HepG2 (cell line): Measurements from ENCODE around the gene BCAN. TPM values are rescaled to one million over a fixed set of nuclear protein-coding genes. Genes with fewer than 3 reads are reported as not detected.

Source experiments
- CBFB ChIP-seq: sonication (generic); formaldehyde crosslinking; IDR thresholded peaks from 2 replicates; pipeline ENCODE4 v1.4.0; 2020; ENCODE audit warnings: missing genetic modification reagents
- CBX5 ChIP-seq: sonication (generic); formaldehyde crosslinking; IDR thresholded peaks from 2 replicates; pipeline ENCODE4 v1.4.0; 2020; ENCODE audit warnings: missing genetic modification reagents, borderline replicate concordance
- FOXA1 ChIP-seq, 2 experiments: fragments of 450-650 bp in 1 of 2; sonication (generic) in 1 of 2; formaldehyde crosslinking in 1 of 2; IDR thresholded peaks; 2 replicates each; pipeline versions ENCODE4 v1.4.0 to v1.6.1; 2016 to 2020; ENCODE audit warnings: missing genetic modification reagents in 1 of 2
- GPBP1L1 ChIP-seq: sonication (generic); formaldehyde crosslinking; IDR thresholded peaks from 2 replicates; pipeline ENCODE4 v1.5.0; 2020; ENCODE audit warnings: mild to moderate bottlenecking, missing genetic modification reagents
- HDAC2 ChIP-seq: sonication (generic); formaldehyde crosslinking; IDR thresholded peaks from 2 replicates; pipeline ENCODE4 v1.4.0; 2020; ENCODE audit warnings: missing genetic modification reagents
- HMGA1 ChIP-seq: sonication (generic); formaldehyde crosslinking; conservative IDR thresholded peaks from 2 replicates; pipeline ENCODE4 v1.4.0; 2020; ENCODE audit warnings: missing genetic modification reagents
- HOXA7 ChIP-seq: sonication (generic); formaldehyde crosslinking; IDR thresholded peaks from 2 replicates; pipeline ENCODE4 v1.8.1; 2022; ENCODE audit warnings: mild to moderate bottlenecking, missing genetic modification reagents, moderate library complexity
- KLF6 ChIP-seq: IDR thresholded peaks from 2 replicates; pipeline ENCODE4 v1.8.0; 2016; ENCODE audit warnings: missing biosample characterization, missing genetic modification reagents
- NCOR1 ChIP-seq: fragments of 200-600 bp; sonication (generic); IDR thresholded peaks from 2 replicates; pipeline ENCODE4 v1.7.0; 2017; ENCODE audit warnings: antibody characterized with exemption, low read length, borderline replicate concordance
- NR1H2 ChIP-seq: sonication (generic); formaldehyde crosslinking; IDR thresholded peaks from 2 replicates; pipeline ENCODE4 v1.8.1; 2022; ENCODE audit warnings: low read depth, missing genetic modification reagents, borderline replicate concordance
- RARG ChIP-seq: sonication (generic); formaldehyde crosslinking; IDR thresholded peaks from 2 replicates; pipeline ENCODE4 v1.4.0; 2020; ENCODE audit warnings: low read depth, mild to moderate bottlenecking, missing genetic modification reagents
- SIX1 ChIP-seq: sonication (generic); formaldehyde crosslinking; IDR thresholded peaks from 2 replicates; pipeline ENCODE4 v1.4.0; 2020; ENCODE audit warnings: missing genetic modification reagents, borderline replicate concordance
- SYNCRIP ChIP-seq: fragments of 200-400 bp; formaldehyde crosslinking; IDR thresholded peaks from 2 replicates; pipeline ENCODE4 v1.6.1; 2018; ENCODE audit warnings: mild to moderate bottlenecking, low read depth, low read length; ENCODE audit not compliant: insufficient read depth
- TRIM24 ChIP-seq: sonication (generic); formaldehyde crosslinking; IDR thresholded peaks from 2 replicates; pipeline ENCODE4 v1.8.0; 2022; ENCODE audit warnings: mild to moderate bottlenecking, missing genetic modification reagents
- ZKSCAN1 ChIP-seq: fragments of 150-350 bp; IDR thresholded peaks from 2 replicates; pipeline ENCODE4 v1.6.1; 2014; ENCODE audit warnings: low read length
- ZNF121 ChIP-seq: sonication (generic); formaldehyde crosslinking; IDR thresholded peaks from 2 replicates; pipeline ENCODE4 v1.5.0; 2020; ENCODE audit warnings: mild to moderate bottlenecking, missing genetic modification reagents
- ZNF33B ChIP-seq: sonication (generic); formaldehyde crosslinking; IDR thresholded peaks from 2 replicates; pipeline ENCODE4 v1.5.1; 2020; ENCODE audit warnings: mild to moderate bottlenecking, missing genetic modification reagents
- ZNF362 ChIP-seq: sonication (generic); formaldehyde crosslinking; IDR thresholded peaks from 2 replicates; pipeline ENCODE4 v1.4.0; 2020; ENCODE audit warnings: missing genetic modification reagents, mild to moderate bottlenecking, borderline replicate concordance
- ZNF543 ChIP-seq: sonication (generic); formaldehyde crosslinking; IDR thresholded peaks from 2 replicates; pipeline ENCODE4 v1.4.0; 2020; ENCODE audit warnings: mild to moderate bottlenecking, missing genetic modification reagents
- ZNF614 ChIP-seq: IDR thresholded peaks from 2 replicates; pipeline ENCODE4 v1.6.1; 2018; ENCODE audit warnings: missing biosample characterization, missing genetic modification reagents, inconsistent platforms, borderline replicate concordance
- ZNF83 ChIP-seq: sonication (generic); formaldehyde crosslinking; IDR thresholded peaks from 2 replicates; pipeline ENCODE4 v1.4.0; 2020; ENCODE audit warnings: missing genetic modification reagents, mild to moderate bottlenecking, borderline replicate concordance
- polyA plus RNA-seq, 8 experiments: library from polyadenylated mRNA; depleted of rRNA in 3 of 8; stranded (reverse) in 7 of 8; unstranded in 1 of 8; fragments of >200 nt; fragmentation: Illumina TruSeq in 4 of 8; extraction: Trizol in 4 of 8; gene quantifications; 2 replicates each; pipeline versions ENCODE4 v1.2.1 to v1.2.3, GENCODE V29; 2011 to 2016; ENCODE audit warnings: low read depth in 4 of 8, missing spikeins in 1 of 8, mixed read lengths in 1 of 8; ENCODE audit not compliant: insufficient read depth in 1 of 8
- total RNA-seq, 5 experiments: library from RNA; depleted of rRNA; stranded (reverse); fragments of >200 nt; fragmentation: Illumina TruSeq; extraction: Trizol; gene quantifications; 2 replicates each; pipeline ENCODE4 v1.2.3, GENCODE V29; 2016; ENCODE audit warnings: low read depth in 1 of 5
- TF ChIP-seq, protein P1 (sequence below): sonication (generic); formaldehyde crosslinking; IDR thresholded peaks from 2 replicates; pipeline ENCODE4 v1.4.0; 2020; ENCODE audit warnings: missing genetic modification reagents, mild to moderate bottlenecking, borderline replicate concordance
- TF ChIP-seq, protein P2 (sequence below): sonication (generic); formaldehyde crosslinking; IDR thresholded peaks from 2 replicates; pipeline ENCODE4 v1.4.0; 2020; ENCODE audit warnings: missing genetic modification reagents, low read depth, mild to moderate bottlenecking, borderline replicate concordance

BCAN gene
- total and polyA plus RNA-seq, 2 of the 13 experiments (the other 11 are each of a cell fraction or from before 2014, with no cell fraction given): not detected

DNA sequence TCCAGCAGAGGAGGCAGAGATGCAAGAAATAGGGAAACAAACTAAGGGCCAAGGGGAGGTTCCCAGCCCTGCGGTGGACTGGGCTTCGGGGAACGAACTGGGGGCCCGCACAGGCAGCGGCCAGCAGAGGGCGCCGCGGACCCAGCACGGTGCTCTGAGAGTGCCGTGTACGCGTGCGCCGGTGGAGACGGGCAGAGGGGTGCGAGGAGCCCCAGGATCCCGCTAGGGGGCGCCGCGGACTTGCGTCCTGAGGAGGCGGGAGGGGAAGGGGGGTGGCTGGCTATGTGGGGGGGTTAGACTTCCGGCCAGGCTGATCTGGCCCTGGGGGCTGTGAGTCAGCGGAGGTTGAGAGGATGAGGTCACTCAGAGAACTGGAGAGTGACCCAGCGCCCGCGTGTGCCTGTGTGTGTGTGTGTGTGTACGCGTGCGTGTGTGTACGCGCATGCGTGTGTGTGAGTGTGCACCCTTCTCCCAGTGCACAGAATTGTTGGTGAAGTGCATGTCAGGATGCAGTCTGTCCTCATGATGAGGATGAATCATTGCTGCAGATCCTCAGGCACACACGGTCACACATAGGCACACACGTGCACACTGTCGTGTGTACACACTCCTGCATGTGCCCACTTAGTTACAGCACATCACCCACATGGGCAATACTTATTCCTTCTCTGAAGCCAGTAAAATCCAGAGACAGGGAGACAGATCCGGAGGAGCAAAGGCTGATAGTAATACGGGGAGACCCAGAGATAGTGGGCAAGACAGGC lies 18.3 kb downstream of the BCAN start (continued):
- TF ChIP-seq, protein P1, sequence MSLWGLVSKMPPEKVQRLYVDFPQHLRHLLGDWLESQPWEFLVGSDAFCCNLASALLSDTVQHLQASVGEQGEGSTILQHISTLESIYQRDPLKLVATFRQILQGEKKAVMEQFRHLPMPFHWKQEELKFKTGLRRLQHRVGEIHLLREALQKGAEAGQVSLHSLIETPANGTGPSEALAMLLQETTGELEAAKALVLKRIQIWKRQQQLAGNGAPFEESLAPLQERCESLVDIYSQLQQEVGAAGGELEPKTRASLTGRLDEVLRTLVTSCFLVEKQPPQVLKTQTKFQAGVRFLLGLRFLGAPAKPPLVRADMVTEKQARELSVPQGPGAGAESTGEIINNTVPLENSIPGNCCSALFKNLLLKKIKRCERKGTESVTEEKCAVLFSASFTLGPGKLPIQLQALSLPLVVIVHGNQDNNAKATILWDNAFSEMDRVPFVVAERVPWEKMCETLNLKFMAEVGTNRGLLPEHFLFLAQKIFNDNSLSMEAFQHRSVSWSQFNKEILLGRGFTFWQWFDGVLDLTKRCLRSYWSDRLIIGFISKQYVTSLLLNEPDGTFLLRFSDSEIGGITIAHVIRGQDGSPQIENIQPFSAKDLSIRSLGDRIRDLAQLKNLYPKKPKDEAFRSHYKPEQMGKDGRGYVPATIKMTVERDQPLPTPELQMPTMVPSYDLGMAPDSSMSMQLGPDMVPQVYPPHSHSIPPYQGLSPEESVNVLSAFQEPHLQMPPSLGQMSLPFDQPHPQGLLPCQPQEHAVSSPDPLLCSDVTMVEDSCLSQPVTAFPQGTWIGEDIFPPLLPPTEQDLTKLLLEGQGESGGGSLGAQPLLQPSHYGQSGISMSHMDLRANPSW: peak; percentile 19; the same call in 1 of the 2 replicates
- TF ChIP-seq RARG (CRISPR knock-in tag) (no peak), FOXA1 (IDR thresholded peaks at IDR 0.05) (no peak), FOXA1 (CRISPR knock-in tag; IDR thresholded peaks at IDR 0.05) (peak; percentile 58), ZNF121 (CRISPR knock-in tag) (0 out of 2 replicates have a peak, but pooled peaks have one; percentile 44), GPBP1L1 (CRISPR knock-in tag) (no peak), TRIM24 (CRISPR knock-in tag) (no peak), KLF6 (CRISPR knock-in tag) (peak; percentile 92), ZNF614 (CRISPR knock-in tag) (peak; percentile 76; the same call in 1 of the 2 replicates), ZNF83 (CRISPR knock-in tag) (no peak), NCOR1 (peak; percentile 32; the same call in 1 of the 2 replicates), CBFB (CRISPR knock-in tag) (peak; percentile 62), HOXA7 (no peak), NR1H2 (CRISPR knock-in tag) (no peak; the same call in 1 of the 2 replicates), HMGA1 (CRISPR knock-in tag) (no peak), SYNCRIP (no peak), SIX1 (CRISPR knock-in tag) (no peak), CBX5 (peak; percentile 45; the same call in 1 of the 2 replicates), ZKSCAN1 (no peak), ZNF33B (CRISPR knock-in tag) (no peak), HDAC2 (CRISPR knock-in tag) (peak; percentile 48), ZNF362 (CRISPR knock-in tag) (no peak), ZNF543 (CRISPR knock-in tag) (no peak)
- TF ChIP-seq, protein P2, sequence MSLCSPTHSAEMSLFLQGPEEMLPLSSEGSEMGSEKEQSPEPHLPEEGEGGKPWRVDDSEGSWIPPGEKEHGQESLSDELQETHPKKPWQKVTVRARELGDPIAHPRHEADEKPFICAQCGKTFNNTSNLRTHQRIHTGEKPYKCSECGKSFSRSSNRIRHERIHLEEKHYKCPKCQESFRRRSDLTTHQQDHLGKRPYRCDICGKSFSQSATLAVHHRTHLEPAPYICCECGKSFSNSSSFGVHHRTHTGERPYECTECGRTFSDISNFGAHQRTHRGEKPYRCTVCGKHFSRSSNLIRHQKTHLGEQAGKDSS: peak; percentile 69; the same call in 1 of the 2 replicates
